AG04450 (cell line): Measurements from ENCODE around the gene NRK. TPM values are rescaled to one million over a fixed set of nuclear protein-coding genes. Genes with fewer than 3 reads are reported as not detected.
"Not testable (repeated sequence)": the region's sequence is repeated elsewhere in the genome, so short reads cannot be mapped to it uniquely, and the experiment has no call there.

ENCODE experiments used
- CTCF ChIA-PET: fragments of 300-600, 350-600 bp; formaldehyde crosslinking; extraction: SDS; loops from one replicate; lab custom pipeline; 2022; ENCODE audit warnings: antibody characterized with exemption, inconsistent platforms; lab: Charles Lee
- POLR2A ChIA-PET: fragments of 350-600 bp; formaldehyde crosslinking; extraction: SDS; loops from one replicate; lab custom pipeline; 2021; ENCODE audit warnings: antibody characterized with exemption, inconsistent platforms; lab: Yijun Ruan, JAX
- DNase-seq: peaks from one replicate; pipeline ENCODE4 v3.0.0-alpha.2; 2011; ENCODE audit warnings: low read depth, low spot score
- H3K27ac ChIP-seq: one replicate; pipeline ENCODE4 v1.5.1; 2012; ENCODE audit warnings: low read depth, low read length, control low read depth
- H3K27me3 ChIP-seq: one replicate; pipeline ENCODE4 v1.6.0; 2012; ENCODE audit warnings: low read length; ENCODE audit not compliant: control insufficient read depth, insufficient read depth
- H3K4me3 ChIP-seq: 2 replicates; pipeline ENCODE4 v1.5.1; 2011; ENCODE audit warnings: mild to moderate bottlenecking, low read depth, low read length, control low read depth
- H3K9me3 ChIP-seq: 2 replicates; pipeline ENCODE4 v1.5.1; 2012; ENCODE audit warnings: low read length; ENCODE audit not compliant: control insufficient read depth, insufficient read depth
- CTCF ChIP-seq: IDR thresholded peaks from 2 replicates; pipeline ENCODE4 v1.5.1; 2011; ENCODE audit warnings: low read depth, low read length, control low read depth, inconsistent platforms
- polyA plus RNA-seq: library from polyadenylated mRNA; depleted of rRNA; stranded (reverse); fragments of >200 nt; gene quantifications from 2 replicates; pipeline ENCODE4 v1.2.3, GENCODE V29; 2011

Gene NRK
- polyA plus RNA-seq, 1 experiment = 2.8 TPM

GRCh38 chrX:105981772-105982485 lies 159.6 kb downstream of the NRK start:
- H3K27ac ChIP-seq = no peak overlapping the region
- no peaks in the 10 kb centered on the region for H3K27me3 ChIP-seq
- TF ChIP-seq CTCF = no peak
- ChIA-PET POLR2A (no interaction called here), CTCF (no interaction called here)
- no peak for DNase-seq
- no peaks in the 10 kb centered on the region for H3K9me3 ChIP-seq
- H3K4me3 ChIP-seq = no peak overlapping the region

- DNase-seq, H3K4me3 ChIP-seq, CTCF ChIA-PET, H3K9me3 ChIP-seq, H3K27me3 ChIP-seq, POLR2A ChIA-PET, H3K27ac ChIP-seq: not testable (repeated sequence)
Observed at GRCh38 chrX:105988487-105988886, 166.1 kb downstream of the NRK start.

- Histone ChIP-seq H3K27me3 (no peaks in the 10 kb centered on the region), H3K4me3 (no peak overlapping the region), H3K9me3 (no peaks in the 10 kb centered on the region), H3K27ac (no peak overlapping the region)
- no peak for TF ChIP-seq CTCF
- ChIA-PET CTCF (no interaction called here), POLR2A (no interaction called here)
- DNase-seq = no peak
Observed at GRCh38 chrX:105999294-105999693, 177.0 kb downstream of the NRK start.

GRCh38 chrX:106000203-106000602 lies 177.9 kb downstream of the NRK start:
- CTCF ChIA-PET = no interaction called here
- POLR2A ChIA-PET = no interaction called here
- Histone ChIP-seq H3K9me3 (no peaks in the 10 kb centered on the region), H3K27ac (no peak overlapping the region), H3K4me3 (no peak overlapping the region), H3K27me3 (no peaks in the 10 kb centered on the region)
- DNase-seq = no peak
- no peak for TF ChIP-seq CTCF

GRCh38 chrX:106000609-106001008 lies 178.3 kb downstream of the NRK start:
- H3K9me3 ChIP-seq, H3K27ac ChIP-seq, H3K4me3 ChIP-seq, CTCF ChIA-PET, POLR2A ChIA-PET, H3K27me3 ChIP-seq, DNase-seq: not testable (repeated sequence)

GRCh38 chrX:106005684-106006083 lies 183.3 kb downstream of the NRK start:
- no peak for TF ChIP-seq CTCF
- no peaks in the 10 kb centered on the region for H3K27me3 ChIP-seq
- H3K27ac ChIP-seq = no peak overlapping the region
- ChIA-PET CTCF (no interaction called here), POLR2A (no interaction called here)
- no peak for DNase-seq
- no peak overlapping the region for H3K4me3 ChIP-seq
- no peaks in the 10 kb centered on the region for H3K9me3 ChIP-seq
